HG03460 (cell line): ENCODE data around the gene KRT33B.
"Not testable (repeated sequence)": the region's sequence is repeated elsewhere in the genome, so short reads cannot be mapped to it uniquely, and the experiment has no call there.

ENCODE experiments used
- ATAC-seq: cut with Tn5 transposase; IDR thresholded peaks from one replicate; pipeline ENCODE4 v1.9.1; 2021; ENCODE audit not compliant: unreplicated experiment

KRT33B gene

DNA sequence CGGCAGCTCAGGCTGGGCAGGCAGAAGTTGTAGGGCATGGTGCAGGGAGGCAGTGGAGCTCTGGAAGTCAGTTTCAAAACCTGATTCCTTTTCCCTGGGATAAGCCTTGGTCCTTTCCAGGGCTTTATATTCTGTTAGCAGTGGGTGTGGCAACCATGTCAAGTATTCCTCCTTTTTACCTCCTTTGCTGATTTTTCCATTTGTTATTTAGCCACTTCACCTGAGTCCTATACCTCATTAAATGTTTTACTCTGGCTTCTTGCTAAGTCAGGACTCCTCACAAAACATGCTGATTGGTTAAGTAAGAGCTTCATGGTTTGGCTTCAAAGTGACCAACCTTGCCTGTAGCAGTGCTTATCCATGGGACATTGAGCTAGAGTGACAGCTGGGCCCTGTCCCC is at the start of gene KRT33B:
Gene KRT33B, minus strand, starts transcription at position 101 of the 400 bp plus-strand sequence. Its CDS starts 63 bp downstream, at position 38.
- ATAC-seq, result no peak

DNA sequence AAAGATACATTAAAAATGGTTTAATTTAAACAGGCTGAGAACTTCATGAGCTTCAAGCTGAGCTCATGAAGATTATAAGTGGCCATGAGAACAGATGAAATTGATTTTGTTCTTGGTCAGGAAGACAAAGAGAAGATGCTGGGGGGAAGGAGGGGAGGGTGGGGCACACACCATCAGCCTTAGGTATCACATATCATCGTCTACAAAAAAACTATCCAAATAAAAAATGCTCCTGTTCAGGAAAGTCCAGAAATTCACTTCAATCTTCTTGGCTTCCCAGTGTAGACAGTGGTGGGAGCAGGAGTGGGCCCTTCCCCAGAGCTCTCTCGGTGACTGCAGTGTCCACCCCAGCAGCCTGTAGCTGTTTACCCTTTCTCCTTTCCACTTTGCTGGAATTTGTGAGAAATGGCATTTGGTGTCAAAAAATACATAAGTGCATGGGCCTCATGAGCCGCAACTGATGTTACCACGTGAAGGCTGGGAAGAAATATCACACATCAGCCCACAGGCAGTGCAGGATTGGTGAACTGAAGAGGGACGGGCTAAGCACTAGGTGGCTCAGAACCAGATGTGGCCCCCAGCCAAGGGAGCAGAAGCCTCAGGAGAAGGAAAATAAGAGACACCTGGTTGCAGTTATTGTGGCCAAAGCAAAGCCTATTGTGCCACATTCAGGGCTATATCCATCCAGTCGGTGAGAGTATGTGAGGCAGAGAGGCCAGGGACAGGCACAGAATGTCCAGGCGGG is 48.7 kb upstream of the KRT33B start:
- no peak for ATAC-seq

DNA sequence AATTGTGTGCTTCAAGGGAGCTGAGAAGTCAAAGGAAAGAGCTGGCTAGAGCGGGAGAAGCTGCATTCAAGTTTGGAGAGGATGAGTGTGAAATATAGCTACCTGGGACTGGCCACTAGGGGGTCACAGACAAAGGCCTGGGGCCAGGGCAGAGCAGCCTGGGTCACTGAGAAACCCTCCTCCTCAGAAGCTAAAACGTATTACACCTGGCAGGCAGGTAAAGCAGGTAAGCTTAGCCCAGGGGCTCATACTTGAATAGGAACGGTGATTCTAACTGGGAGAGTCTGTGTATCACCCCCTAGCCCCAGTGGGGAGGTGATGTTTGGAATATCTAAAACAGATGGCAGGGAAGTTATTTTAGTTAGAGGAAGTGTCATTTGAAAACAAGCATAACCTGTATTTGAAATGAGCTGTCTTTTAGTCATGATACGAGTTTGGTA is 48.0 kb upstream of the KRT33B start:
- no peak for ATAC-seq

DNA sequence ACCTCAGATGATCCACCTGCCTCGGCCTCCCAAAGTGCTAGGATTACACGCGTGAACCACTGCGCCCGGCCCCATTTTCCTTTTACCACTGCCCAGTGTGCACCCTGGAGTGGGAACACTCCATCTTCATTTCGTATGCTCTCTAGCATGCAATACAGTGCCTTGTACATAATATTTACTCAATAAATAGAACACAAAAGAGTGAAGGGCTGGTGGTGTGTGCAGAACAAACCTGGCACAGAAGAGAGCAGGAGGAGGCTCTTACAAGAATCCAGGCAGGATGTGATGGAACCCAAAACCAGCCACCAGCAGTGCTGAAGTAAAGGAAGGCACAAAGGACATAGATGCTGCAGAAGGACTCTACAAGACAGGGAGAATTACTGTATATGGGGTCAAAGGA is 47.5 kb upstream of the KRT33B start:
- no peak for ATAC-seq

- ATAC-seq, result no peak
Observed at GRCh38 chr17:41416479-41416878, 46.9 kb upstream of the KRT33B start.

- ATAC-seq, result no peak
Observed at GRCh38 chr17:41415833-41416335, 46.3 kb upstream of the KRT33B start.

GRCh38 chr17:41415411-41415810 is 45.8 kb upstream of the KRT33B start:
- no peak for ATAC-seq

- no peak for ATAC-seq
Observed at GRCh38 chr17:41413982-41414381, 44.4 kb upstream of the KRT33B start.

GRCh38 chr17:41413353-41413957 is 43.8 kb upstream of the KRT33B start:
- no peak for ATAC-seq

- ATAC-seq, result no peak
Observed at GRCh38 chr17:41411072-41411840, 41.6 kb upstream of the KRT33B start.

GRCh38 chr17:41407226-41407625 is 37.6 kb upstream of the KRT33B start:
- no peak for ATAC-seq

DNA sequence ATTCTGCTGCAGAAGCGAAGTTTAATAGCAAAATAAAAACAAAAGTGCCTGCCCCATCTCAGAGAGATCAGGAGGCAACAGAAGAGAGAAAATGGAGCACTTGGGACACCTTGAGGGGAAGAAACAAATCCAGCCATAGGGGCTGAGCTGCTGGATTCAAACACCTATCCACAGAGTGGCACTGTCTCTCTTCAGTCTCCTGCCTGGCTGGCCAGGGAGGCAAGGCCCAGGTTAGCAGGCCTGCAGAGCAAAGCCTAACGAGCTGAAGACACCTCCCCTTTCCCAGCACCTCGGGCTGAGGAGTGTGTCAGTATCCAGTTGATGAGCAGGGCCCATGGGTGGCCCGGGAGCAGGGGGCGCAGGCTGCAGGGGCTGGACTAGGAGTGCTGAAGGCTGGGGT is 36.6 kb upstream of the KRT33B start:
- ATAC-seq, result no peak

GRCh38 chr17:41404024-41404671 is 34.5 kb upstream of the KRT33B start:
- ATAC-seq, result no peak

DNA sequence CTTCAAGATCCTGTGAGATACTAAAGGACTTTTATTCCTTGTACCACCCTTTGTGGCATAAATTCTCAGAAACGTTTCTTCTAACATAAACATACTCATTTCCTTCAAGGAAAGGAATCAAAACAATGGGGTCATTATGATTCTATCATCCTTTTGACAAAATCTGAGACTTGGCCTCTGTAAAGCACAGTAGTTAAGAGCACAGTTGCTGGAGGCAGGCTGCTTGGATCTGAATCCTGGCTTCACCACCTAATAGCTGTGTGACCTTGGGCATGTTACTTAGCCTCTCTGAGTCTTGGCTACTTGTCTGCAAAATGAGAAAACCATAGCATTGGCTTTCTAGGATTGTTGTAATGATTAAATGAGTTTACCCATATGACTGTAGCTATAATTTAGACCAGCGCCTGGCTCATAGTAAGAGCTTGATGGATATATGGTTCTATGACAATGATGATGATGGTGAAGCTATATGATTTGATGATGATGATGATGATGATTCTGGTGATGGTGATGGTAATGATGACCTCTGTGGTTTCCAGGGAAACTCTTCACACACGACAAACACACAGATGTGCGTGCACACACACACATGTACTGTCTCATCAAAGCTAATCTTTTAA is 33.9 kb upstream of the KRT33B start:
- ATAC-seq, result no peak

DNA sequence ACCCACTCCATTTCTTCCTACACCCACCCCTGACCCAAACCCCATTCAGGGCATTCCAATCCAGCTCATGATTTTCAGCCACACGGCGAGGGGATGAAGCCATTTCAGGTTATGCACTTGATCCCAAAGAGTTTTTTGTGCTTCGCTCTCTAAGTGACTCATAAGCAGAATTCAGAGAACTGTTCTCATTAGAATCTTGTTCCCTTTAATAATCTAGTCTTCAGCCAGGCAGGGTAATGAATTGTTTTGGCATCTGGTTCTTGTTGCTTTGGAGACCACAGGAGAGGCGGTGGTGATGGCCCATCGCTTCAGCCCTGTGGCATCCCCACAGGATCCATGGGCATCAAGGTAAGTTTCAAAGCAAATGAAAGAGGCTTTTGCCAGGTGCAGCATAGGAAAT is 32.5 kb upstream of the KRT33B start:
- no peak for ATAC-seq

DNA sequence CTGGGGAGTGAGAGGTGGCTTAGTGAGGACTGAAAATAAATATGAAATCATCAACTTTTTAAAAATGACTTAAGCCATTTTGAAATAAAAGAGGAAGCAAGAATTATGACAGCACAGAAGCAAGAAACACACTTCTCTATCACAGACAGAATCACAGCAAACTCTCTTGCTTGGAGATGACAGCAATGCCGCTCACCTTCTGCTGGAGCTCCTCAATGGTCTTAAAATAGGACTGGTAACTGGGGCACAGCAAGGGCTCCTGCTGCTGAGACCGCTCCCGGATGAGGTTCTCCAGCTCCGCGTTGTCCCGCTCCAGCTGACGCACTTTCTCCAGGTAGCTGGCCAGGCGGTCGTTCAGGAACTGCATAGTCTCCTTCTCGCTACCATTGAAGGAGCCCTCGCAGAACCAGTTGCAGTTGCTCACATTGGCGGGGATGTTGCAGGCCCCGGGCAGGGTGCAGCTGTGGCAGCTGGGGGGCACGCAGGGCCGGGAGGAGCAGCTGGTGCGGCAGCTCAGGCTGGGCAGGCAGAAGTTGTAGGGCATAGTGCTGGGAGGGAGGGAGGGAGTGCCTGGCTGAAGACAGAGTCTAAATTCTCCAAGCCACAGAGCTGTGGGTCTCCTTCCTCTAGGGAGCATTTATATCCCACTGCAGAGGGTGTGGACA is 27.5 kb upstream of the KRT33B start, which contains the start of gene KRT31:
Gene KRT31, minus strand, starts transcription at position 613 of the 665 bp plus-strand sequence. Its CDS starts 69 bp downstream, at position 544.
- no peak for ATAC-seq

- ATAC-seq, result no peak
Observed at GRCh38 chr17:41396340-41396739, 26.7 kb upstream of the KRT33B start.

DNA sequence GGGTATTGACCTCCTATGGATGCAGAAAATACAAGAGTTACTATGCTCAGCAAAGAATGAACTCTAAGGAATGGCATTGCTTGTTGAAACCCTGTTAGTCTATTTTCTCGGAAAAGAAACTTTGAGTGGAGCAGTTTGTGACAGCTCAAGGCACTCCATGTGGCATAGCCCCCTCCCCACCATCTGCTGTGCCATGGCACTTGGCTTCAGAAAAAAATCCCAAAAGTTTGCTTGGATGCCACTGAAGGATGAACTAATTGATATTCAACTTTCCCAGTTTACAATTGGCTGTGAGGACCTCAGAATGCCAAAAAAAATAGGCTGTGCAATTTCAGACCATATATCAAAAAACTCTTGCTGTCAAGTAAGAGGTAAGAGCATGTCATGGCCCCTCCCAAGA is 26.0 kb upstream of the KRT33B start:
- ATAC-seq, result no peak

GRCh38 chr17:41395044-41395443 is 25.4 kb upstream of the KRT33B start:
- ATAC-seq, result not testable (repeated sequence)
